ENCODE measurements around the gene GRK5.

Gene GRK5

DNA sequence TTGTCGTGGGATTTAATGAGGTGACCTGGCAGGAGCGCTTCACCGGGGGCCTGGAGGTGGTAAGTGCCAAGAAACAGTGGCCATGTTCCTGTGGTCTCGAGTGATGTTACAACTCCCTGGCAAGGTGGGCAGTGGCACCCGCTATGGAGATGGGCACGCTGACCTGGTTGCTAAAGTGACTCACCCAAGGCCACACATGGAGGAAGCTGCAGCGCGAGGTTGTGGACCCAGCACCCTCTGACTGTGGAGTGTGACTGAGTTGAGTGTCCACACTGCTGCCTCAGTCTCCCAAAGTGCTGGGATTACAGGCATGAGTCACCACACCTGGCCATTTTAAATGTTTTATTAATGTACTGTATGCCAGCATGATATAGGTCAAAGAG, 261.9 kb downstream of the GRK5 start:
- DNase-seq = no peak

DNA sequence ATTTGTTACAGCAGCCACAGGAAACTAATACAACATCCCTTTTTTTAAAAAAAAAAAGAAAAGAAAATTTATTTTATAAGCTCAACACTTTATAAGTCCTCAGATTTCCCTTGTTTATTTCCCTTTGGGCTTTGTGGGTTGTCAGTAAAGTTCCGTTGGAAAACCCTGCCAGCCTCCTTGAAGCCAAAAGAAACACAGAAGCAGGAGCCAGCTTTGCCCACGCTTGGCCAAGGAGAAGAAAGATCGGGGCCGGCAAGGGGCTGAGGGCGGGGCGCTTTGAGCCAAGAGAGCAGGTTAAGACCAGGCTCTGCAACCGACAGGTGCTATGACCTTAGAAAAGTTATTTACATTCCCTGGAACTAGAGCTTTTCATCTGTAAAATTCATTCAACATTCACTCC, 262.5 kb downstream of the GRK5 start:
- no peak for DNase-seq

DNA sequence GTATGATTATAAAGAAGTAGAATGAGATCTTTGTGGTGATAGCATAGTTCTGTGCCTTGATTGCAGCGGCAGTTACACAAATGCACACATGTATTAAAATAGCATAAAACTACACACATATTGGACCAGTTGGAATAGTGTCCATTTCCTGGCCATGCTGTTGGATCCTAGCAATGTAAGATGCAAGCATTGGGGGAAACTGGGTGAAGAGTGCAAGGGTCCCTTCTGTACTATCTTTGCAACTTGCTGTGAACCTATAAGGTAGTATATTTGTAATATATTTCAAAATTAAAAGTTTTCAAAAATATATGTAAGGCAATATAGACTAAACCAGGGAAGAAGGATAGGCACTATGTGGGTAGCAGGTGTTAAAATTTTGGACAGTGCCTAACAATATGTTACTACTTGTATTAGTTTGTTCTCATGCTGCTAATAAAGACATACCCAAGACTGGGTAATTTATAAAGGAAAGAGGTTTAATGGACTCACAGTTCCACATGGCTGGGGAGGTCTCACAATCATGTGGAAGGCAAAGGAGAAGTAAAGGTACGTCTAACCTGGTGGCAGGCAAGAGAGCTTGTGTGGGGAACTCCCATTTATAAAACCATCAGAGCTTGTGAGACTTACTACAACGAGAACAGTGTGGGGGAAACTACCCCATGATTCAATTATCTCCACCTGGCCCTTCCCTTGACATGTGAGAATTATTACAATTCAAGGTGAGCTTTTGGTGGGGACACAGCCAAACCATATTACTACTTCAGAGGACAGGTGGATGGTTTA, 263.7 kb downstream of the GRK5 start:
- no peak for DNase-seq

DNA sequence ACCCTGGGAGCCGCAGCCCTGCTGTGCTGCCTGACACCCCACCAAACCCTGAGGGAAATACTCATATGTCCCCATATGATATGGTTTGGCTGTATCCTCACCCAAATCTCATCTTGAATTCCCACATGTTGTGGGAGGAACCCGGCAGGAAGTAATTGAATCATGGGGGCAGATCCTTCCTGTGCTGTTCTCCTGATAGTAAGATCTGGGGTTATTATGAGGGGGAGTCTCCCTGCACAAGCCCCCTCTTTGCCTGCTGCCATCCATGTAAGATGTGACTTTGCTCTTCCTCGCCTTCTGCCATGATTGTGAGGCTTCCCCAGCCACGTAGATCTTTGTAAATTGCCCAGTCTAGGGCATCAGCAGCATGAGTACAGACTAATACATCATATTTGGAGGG, 266.4 kb downstream of the GRK5 start:
- DNase-seq = no peak

DNA sequence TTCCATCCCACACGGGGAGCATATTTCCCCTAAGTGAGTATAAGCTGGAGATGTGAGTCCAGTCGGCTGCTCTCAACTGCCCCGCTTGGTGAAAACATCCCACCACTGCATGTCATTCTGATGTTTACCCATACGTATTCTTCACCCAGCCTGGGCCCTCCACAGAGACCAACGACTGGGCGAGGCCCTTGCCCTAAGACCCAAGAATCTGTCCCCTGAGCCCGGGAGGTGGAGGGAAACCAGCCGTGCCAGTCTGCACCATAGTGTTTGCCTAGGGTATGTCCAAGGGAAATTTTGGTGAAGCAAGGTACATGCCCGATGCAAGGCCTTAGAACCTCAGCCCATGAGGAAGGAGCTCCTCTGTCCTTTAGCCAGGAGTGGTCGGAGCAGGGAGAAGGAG, 267.2 kb downstream of the GRK5 start:
- no peak for DNase-seq

DNA sequence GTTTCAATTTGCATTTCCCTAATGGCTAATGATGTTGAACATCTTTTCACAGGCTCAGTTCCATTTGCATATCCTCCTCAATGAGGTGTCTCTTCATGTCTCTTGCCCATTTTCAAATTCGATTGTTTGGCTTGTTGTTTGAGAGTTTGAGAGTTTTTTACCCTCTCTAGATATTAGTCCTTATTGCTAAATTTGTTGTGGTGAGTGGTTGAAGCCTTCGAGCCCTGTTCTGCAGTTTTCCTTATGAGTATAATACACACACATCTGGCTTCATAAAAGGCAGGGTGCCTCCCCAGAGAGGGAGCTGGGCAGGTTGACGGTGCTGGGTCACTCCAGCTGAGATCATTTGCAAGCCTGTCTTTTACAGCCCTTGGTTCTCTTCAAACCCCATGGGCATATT, 270.1 kb downstream of the GRK5 start:
- no peak for DNase-seq

DNA sequence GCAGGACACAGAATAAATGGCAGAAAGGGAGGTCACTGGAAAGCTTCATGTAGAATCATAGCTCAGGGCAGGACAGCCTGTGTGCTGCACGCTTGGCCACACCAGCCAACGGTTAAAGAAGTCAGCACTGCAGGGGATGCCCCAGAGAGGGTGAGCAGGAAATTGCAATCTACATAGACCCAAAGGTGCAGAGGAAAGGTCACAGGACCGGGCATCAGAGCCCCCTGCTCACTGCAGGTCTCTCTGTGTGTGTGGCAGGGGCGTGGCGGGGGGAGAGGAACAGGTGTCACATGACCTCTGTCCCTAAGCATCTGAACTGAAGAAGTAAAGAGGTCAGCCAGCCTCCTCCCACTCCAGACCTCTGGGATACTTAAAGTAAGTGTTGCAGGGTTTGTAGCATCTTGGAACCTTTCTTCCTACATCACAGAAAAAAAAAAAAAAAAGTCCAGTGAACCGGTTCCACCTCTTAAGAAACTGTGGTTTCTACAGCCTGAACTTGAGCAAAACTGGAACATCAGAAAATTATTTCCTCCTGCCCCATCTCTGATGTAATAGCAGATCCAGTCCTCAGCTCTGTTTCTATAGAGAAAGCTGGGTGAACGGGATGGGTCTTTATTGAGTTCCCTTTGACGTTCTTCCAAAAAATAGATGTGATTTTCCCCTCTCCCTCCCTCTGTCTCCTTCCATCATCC, 270.9 kb downstream of the GRK5 start:
- no peak for DNase-seq

DNA sequence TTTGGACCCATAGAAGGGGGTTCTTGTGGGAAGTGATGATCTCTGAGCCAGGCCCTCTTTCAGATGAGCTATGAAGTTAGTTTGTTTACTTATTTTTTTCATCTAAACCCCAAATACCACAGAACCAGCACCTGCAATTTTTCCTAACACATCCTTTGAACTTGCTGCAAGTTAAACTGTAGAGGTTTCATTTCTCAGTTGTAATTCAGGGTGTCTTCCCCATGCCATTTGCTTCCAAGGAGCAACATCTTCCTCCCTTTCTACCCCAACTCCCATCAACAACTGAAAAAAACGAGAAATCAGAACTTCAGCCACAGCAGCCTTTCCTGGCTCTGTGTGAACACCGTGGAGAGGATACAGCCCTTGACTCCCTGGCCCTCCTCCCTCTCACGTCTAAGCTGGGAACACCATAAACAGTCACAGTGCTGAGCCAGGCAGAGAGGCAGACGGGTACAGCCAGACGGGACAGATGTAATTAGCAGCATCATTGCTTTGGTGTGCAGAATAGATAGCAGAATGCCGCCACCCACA, 271.5 kb downstream of the GRK5 start:
- no peak for DNase-seq

DNA sequence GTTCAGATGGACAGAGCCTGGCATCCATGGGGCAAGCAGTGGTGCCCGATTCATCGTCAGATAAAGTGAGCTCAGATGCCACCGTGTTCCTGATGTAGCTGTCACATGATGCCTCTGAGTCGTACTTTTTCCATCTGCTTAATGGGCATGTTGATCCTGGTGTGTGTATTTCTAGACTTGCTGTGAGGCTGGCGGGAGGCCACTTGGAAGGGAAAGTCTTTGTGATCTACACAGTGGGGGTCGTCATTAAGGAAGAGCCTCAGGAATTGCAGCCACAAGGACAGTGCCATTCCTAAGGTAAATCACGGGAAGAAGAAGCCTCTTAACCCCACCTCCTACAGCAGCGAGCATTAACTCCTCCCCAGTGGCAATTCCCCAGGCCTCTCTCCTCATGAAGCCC, 272.2 kb downstream of the GRK5 start:
- no peak for DNase-seq

DNA sequence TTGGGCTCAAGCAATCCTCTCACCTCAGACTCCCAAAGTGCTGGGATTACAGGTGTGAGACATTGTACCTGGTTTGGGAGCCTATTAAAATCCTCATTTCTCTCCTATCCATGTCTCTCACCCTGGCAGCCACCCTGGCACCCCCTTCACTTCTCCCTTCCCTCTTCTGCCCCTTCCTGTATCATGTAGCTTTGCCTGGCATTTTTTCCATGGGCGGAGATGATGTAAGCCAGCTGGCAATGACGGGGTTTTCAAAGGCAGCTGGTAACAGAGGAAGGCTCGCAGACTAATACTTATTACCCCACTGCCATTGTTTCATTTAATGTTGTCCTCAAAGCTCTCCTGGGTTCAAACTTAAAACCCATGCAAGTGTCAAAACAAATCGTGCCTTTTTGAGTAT, 273.3 kb downstream of the GRK5 start:
- DNase-seq = no peak

DNA sequence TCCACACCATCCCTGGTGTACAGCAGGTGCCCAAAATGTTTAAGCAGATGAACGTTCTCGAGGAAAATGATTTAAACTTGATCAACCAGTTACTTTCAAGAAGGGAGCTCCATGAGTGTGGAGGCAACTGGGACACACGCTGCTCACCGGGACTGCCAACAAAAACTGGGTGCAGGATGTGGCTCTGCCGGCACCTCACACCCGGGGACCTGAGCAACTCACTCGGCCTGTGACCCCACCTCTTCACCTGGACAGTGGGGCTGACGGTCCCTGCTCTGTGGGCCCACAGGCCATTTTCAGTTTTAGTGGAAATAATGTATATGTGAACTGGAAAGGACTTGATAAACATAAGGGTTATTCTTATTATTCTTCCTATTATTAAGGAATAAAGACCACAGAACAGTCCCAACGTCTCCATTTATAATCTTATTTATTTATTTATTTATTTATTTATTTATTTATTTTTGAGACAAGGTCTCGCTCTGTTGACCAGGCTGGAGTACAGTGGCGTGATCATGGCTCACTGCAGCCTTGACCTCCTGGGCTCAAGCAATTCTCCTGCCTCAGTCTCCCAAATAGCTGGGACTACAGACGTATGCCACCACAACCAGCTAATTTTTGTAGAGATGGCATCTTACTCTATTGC, 274.5 kb downstream of the GRK5 start:
- no peak for DNase-seq

DNA sequence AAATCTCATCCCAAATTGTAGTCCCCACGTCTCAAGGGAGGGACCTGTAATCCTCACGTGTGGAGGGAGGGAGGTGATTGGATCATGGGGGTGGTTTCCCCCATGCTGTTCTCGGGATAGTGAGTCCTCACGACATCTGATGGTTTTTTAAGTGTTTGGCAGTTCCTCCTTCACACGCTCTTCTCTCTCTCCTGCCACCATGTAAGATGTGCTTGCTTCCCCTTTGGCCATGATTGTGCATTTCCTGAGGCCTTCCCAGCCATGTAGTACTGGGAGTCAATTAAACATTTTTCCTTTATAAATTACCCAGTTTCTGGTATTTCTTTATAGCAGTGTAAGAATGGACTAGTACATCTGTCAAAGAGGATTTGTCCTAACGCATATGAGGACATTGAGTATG, 275.6 kb downstream of the GRK5 start:
- DNase-seq = no peak

DNA sequence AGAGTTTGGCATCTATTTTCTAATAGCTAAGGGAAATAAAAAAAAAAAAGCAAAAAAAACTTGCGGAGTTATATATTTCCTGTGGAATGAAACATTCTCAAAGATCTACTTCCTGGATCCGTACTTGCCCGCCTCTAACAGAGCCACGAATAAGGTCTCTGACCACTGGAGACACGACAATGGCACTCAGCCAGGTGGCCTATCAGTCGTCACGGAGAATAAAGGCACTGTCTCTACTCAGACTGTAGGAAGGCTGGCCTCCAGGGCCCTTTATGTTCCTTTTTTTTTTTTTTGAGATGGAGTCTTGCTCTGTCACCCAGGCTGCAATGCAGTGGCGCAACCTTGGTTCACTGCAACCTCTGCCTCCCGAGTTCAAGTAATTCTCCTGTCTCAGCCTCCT, 276.5 kb downstream of the GRK5 start:
- DNase-seq = no peak

DNA sequence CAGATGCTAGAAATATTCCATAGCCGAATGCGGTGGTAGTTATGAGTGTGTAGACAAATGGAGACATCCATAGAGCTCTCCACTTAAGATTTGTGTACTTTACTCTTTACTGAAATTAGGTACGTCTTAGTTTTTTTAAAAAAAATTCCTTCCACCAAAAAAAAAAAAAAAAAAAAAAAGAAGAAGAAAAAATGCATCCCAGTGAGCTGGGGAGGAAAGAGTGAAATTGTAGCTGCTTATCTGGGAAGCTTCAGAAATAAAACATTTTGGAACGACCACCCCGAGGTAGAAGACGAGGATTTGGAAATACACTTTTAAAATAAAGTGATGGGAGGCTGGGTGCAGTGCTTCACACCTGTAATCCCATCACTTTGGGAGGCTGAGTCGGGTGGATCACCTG, 281.3 kb downstream of the GRK5 start:
- no peak for DNase-seq

DNA sequence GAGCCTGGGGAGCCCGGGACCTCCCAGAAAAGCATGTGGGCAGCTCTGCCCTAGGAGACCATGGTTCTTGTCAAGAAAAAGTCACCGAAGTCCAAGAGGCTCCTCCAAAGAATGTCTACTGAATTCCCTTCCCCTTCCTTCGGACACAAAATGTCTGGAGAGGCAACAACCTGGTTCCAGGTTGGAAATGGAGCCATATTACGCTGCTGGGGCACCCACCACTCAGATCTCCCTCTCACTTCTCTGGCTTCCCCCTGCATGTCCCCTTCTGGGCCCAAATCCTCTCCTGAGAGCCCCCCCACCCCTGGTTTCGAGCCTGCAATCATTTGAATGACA, 282.6 kb downstream of the GRK5 start:
- DNase-seq = no peak

DNA sequence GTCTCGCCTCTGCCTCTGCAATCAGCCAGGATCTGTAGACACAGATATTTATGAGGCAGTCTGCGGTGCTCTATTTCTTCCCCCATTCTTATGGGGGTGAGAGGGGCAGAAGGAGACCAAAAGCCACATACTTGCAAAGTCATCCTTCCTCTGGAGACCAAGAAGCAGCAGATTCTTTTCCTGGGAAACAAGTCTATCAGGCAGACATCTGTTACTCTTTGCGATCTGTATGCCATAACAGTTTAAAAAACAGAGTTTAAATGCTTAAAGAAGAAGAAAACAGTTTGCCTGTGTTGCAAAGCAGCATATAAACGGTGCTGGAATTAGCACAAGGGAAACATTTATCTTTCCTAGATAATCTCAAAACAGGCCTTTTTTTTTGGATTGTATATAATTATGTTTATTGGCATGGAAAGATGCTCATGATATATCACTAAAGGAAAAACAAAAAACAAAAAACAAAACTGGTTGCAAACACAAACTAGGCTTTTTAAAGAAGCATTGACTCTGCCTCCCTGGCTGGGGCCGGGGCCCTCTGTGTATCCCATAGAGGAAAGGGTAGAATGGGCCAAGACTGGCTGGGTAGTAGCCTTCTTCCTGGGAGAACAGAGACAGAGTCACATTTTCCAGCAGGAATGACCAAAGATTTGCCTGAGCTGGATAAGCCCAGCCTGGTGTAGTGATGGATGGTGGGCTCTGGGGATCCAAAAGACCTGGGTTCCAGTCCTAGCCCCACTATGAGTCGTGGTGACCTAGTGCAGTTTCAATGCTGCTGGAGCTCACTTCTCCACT, 284.8 kb downstream of the GRK5 start:
- DNase-seq = no peak

DNA sequence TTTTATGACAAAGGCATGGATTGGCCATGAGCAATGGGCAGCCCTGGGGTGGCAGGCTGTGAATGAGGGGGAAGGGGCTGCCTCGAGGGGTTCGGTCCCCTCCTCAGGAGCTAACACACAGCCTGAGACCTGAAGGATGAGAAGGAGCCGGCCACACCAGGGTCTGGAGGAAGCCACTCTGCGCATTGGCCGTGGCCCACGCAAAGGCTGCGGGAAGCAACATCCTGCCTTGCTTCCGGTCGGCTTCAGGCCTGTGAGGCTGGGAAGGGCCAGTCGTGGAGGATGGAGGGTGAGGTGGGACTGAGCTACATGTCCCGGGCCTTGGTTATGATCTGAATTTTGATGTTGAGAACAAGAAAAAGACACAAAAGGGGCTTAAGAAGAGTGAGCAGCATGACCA, 285.8 kb downstream of the GRK5 start:
- DNase-seq = no peak

DNA sequence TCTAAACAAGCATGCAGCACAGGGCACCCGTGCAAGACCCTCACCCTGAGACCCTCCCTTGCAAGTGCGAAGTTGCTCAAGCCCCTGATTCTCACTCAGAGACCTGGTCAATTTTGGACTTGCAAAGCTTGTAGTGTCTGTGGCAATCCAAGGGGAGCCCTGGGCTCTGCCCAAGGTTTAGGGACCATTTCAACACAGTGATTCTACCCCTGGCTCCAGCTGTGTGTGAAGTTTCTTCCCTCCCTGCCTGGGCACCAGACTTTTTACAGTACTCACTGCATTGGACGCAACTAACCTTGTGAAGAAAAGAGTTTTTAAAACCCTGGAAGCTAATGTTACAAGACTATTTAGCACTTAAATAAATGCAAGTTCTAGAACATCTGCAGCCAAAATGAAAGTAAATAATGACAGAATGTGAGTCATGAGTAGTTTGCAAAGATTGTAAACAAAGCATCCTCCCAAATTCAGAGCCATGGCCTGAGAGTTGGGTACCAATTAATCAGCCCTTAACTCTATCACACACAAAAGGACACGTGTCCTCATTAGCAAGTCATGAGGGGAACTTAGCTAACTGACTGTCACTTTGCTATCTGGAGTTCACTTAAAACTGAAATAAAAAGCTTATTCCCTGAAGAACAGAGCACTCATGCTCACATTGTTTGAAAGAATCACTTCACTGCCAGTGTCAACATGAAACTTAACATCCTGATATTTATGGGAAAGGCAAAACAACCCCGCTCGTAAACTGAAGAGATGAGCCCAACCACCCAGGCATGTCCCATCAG, 287.1 kb downstream of the GRK5 start:
- DNase-seq = no peak

DNA sequence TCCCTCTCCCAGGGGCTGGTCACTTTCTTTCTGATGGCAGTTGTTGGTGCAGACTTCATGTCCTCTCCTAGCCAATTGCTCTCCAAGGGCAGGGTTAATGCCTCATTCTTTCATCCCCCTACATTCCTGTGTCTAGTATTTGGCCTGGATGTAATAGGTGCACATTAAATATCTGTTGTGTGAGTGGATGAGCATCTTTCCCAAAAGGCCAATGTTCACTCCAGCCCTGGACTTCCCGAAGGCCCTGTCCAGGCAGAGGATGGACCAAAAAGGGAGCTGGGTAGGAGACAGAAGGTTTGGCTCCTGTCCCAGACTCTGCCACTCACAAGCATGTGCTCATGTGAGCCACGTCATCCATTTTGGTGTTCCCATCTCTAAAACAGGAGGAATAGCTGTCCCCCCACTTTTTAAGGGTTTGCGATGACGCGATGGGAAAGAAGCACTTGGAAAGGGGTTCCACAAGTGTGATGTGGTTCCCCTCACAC, 287.7 kb downstream of the GRK5 start:
- no peak for DNase-seq

DNA sequence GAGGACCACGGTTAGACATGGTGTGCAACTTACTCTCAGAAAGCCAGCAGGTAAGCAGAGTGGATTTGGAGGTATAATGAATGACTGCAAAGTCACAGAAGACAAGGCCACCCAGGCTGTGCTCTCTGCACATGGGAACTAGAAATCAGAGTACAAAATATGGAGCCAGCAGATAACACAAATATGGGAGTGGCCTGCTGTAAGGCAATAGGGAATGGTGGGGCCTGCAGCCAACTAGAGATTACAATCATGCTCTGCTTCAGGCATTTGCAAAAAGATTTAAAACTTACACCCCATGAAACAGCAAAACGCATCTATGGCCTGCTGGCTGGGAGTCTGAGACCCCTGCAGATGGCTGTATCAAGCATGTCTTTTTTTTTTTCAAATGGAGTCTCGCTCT, 288.2 kb downstream of the GRK5 start:
- DNase-seq = no peak

DNA sequence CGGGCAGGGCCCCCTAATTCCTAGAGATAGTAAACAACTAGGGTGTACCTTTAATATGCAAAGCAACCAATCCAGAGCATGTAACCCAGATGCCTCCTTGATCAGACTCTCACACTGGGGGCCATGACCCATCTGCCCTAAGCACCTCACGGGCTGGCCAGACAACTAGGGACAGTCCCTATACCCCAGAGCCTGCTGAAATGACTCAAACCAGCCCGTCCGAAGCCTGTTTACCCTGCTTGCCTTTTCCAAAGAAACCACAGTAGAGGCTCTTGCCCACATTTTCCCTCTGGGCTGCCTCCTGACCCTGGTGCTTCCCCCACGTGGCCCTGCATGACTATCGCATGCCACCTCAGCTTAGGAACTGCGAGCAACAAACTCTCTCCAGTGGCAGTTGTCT, 288.9 kb downstream of the GRK5 start:
- DNase-seq = no peak

DNA sequence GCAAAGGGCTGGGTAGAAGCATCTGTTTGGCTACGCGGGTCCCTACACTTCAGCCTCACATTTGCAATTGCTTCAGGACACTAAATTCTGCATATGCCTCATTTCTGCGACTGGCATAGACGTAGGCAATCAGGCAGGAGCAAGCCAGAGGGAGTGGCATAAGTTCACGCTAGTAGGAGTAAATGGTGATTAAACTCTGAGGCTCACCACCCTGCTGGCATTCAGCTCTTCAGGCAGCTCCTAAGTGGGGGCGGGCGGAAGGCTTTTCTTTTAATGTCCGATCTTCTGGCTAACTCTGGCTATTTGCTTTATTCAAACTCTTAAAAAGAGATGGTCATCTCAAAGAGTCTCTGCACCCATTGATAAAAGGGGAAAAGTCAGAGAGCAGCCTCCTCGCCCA, 289.9 kb downstream of the GRK5 start:
- peak; percentile 35 for DNase-seq
